T-helper 22 cell (primary cell): Measurements from ENCODE around the gene RIPOR2.

Experiments
- DNase-seq: peaks from one replicate; pipeline ENCODE4 v3.0.0-alpha.2; 2020; ENCODE audit warnings: low read depth

Gene RIPOR2

DNA sequence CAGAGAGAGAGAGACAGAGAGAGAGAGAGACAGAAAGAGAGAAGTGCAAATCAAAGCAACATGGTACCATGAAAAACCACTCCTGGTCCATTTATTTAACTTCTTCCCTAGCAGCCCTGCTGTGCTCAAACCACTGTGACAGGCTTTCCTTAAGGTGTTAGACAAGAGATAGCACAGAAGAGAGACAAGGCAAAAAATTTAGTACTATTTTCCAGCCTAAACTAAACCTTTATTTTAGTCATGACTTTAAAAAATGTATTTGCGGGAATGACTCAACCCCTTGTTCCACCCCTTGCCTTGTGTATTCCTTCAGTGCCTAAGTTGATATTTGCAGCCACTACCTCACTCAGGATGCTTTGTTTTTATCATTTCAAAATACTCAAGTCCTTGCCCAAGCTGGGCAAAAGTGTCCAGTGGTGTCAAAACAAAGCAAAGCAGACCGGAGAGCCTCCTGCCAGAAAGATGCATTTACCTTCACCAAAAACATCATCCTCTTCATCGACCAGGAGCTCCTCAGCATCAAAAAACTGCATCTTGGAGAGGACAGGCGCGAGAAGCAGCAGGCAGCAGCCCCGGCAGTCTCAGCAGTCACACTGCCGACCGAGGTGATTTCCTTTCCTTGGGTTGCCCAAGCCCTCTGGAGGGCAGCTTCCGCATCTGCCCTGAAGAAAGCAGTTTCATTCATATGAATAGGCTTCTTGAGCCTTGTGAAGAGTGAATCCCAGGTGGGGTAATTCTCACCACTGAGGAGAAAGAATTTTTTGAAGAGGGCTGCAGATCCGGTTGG is at the start of gene RIPOR2:
TSS of gene RIPOR2 (minus strand) at position 595 of the 787 bp plus-strand sequence. CDS start at position 533, 62 bp downstream.
- DNase-seq, result peak; percentile 57

GRCh38 chr6:24985323-24985722 is 49.6 kb upstream of the RIPOR2 start:
- DNase-seq, result no peak

DNA sequence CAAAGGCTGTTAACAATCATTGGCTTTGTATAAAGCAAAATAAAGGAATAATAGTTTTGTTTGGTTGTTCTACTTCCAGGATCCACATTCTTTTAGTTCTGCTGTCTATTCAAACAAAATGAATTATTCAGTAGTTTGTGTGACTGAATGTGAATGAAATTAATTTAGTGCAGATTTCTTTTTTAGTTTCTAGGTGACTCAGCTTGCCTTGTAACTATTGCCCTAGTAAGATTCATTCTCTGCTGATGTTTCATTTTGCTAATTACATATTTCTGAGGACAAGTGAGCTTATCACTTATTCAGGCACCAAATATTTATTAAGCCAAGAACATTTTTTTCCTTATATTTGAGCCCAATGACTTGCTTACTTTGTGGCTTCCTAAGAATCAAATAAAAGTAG is 46.5 kb upstream of the RIPOR2 start:
- no peak for DNase-seq

DNA sequence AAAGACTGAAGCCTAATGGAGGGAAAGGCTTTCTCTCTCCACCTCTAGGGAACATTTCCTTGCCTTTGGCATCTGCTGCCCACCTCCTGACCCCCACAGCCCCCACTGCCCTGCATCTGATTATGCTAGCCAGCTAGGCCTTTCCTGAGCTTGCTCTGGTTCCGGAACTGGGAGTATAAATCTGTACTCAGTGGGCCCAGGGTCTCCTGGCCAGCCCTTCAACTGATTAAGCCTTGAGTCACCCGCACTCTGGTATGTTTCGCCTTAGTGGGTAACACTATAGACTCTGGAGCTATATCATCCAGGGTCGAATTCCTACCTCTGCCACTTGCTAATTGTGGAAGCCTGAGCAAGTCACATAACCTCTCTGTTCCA is 45.6 kb upstream of the RIPOR2 start:
- DNase-seq, result no peak

GRCh38 chr6:24980507-24981385 is 45.0 kb upstream of the RIPOR2 start:
- DNase-seq, result no peak

GRCh38 chr6:24979176-24979575 is 43.4 kb upstream of the RIPOR2 start:
- DNase-seq, result no peak

GRCh38 chr6:24974182-24975171 is 38.7 kb upstream of the RIPOR2 start:
- DNase-seq, result peak; percentile 43

- DNase-seq, result no peak
Observed at GRCh38 chr6:24972311-24972958, 36.7 kb upstream of the RIPOR2 start.

GRCh38 chr6:24971067-24971466 is 35.3 kb upstream of the RIPOR2 start:
- DNase-seq, result no peak

GRCh38 chr6:24969343-24969860 is 33.6 kb upstream of the RIPOR2 start:
- no peak for DNase-seq

GRCh38 chr6:24968783-24969182 is 33.0 kb upstream of the RIPOR2 start:
- no peak for DNase-seq

DNA sequence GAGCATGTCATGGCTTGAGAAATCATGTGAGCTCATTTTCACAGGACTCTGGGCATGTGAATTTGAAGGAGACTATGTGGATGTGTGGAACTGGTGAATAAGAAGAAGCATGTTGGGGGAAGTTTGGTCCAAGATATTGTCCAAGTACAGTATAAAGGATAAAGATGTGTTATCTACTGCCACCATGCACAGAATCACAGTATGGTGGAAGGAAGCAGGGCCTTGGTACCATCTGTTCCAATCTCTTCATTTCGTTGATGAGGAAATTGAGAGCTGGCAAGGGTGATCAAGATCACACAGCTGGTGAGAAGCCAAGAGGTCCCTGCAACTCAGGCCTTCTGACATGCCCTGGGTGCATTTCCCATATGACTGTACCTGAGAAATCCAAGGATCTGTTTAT is 31.5 kb upstream of the RIPOR2 start:
- no peak for DNase-seq

GRCh38 chr6:24966381-24966780 is 30.6 kb upstream of the RIPOR2 start:
- no peak for DNase-seq

- DNase-seq, result no peak
Observed at GRCh38 chr6:24963887-24964570, 28.3 kb upstream of the RIPOR2 start.

- DNase-seq, result no peak
Observed at GRCh38 chr6:24963339-24963738, 27.6 kb upstream of the RIPOR2 start.

DNA sequence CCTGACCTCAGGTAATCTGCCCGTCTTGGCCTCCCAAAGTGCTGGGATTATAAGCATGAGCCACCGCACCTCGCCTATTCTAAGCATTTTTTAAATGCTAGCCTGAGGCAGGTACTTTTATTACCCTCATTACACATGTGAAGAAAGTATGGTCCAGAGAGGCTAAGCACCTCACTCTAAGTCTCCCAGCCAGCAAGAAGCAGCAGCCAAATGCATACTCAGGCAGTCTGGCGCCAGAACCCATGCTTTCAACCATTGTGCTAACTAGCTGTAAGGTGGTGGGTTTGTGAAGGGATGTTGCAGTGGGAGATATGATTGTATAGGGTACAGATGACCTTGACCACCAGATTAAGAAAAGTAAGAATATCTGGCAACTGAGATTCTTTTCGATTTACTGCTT is 26.1 kb upstream of the RIPOR2 start:
- DNase-seq, result no peak

- no peak for DNase-seq
Observed at GRCh38 chr6:24960991-24961475, 25.3 kb upstream of the RIPOR2 start.

GRCh38 chr6:24959319-24959718 is 23.6 kb upstream of the RIPOR2 start:
- no peak for DNase-seq

DNA sequence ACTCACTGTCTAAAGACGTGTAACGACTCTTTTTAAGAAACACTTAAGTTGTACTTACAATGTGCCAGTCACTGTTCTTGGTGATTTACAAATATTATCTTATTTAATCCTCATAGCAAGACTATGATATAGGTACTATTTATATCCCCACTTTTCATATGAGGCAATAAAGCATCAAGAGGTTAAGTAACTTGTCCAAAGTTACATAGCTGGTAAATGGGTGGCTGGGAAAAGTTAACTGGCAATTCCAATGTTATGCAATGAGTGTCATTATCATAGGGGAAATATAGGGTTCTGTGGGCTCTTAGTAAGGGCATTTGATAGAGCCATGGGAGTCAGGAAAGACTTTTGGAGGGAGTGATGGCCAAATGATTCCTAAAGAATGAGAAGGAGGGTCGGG is 21.4 kb upstream of the RIPOR2 start:
- DNase-seq, result no peak

DNA sequence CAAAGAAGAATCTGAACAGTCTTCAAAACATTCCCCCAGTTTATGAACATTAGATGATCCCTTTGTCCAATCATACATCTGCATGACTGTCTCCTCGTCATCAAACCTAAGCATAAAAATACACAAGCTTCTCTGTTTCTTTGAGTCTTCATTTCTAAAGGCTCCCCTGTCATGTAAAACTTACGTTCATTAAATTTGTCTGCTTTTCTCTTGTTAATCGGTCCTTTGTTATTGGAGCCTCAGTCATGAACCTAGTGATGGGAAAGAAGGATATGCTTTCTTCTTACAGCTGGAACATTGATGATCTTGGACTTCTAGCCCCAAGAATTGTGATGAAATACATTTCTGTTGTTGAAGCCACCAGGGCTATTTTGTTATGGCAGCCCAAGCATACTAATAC is 18.0 kb upstream of the RIPOR2 start:
- DNase-seq, result no peak
